NCI-H524 treated with DMSO at 0.1 percent for 48 hours (cell line): ENCODE measurements around the gene HOMER2.

Experiments
- DNase-seq: peaks from one replicate; lab custom pipeline; 2025; lab: John Stamatoyannopoulos, UW

Gene HOMER2

DNA sequence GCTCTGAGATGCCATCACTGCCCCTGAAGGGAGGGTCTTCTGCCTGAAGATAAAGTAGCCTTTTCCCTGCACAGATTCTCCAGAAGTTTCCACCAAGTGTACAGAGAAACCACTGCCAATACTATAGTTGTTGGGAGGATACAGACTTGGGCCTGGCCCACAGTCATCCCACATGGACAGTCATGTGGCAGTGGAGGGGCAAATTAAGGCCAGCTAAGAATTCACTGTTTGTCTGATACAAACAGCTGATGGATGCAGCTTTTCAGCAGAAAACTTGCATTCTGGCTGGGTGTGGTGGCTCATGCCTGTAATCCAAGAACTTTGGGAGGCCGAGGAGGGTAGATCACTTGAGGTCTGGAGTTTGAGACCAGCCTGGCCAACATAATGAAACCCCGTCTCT is 22.1 kb downstream of the HOMER2 start:
- DNase-seq: no peak

- no peak for DNase-seq
Measured at GRCh38 chr15:82928711-82929110, 23.8 kb downstream of the HOMER2 start.

DNA sequence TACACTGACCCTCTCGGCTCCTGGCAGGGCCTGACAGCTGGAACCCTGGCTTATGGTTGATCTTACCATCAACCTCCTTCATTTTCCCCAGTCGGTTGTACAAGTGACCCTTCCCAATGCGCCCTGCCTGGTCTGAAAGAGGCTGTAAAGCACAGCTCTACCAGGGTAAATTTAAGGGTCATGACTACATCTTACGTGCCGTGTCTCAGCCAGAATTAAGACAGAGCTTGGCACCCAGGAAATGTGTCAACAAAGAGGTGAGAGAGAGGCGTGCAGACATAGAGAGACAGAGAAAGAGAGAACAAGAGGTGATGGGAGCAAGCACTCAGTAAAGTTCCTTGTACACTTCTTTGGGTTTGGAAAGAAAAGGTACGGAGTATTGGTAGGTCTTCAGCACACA is 28.8 kb downstream of the HOMER2 start:
- no peak for DNase-seq

DNA sequence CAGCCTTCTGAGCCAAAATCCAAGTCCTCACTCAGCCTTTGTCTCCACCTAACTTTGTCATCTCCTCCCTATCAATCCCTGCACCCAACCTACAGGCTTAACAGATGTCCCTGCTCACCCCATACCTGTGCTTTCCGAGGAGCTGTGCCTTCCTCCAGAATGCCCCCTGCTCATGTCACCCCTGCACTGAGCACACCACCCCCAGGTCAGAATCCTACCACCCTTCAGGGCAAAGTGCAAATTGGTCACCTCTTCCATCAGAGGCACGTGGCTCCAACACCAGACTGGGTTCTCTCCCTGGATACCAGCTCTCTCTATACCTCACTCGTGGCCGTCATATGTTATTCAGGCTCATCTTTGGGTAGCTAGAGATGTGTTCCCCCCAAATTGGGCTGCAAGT is 29.8 kb downstream of the HOMER2 start:
- DNase-seq: no peak

DNA sequence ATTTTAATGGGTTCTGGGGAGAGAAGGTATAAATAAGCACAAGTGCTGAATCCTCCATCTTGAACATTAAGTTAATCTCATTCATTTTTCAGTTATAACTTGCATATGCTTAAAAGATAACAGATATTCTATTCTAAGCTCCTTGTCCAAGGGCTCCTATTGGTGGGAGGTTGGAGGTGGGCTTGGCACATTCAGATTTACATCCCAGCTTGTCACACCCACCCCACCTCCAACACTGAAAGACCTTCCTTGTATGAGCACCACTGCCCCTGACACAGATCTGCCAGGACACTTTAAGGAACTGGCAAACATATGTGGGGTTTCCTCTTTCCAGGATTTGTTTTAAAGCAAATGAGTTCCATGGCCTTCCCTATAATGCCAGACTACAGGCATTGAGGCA is 30.6 kb downstream of the HOMER2 start:
- DNase-seq: no peak

DNA sequence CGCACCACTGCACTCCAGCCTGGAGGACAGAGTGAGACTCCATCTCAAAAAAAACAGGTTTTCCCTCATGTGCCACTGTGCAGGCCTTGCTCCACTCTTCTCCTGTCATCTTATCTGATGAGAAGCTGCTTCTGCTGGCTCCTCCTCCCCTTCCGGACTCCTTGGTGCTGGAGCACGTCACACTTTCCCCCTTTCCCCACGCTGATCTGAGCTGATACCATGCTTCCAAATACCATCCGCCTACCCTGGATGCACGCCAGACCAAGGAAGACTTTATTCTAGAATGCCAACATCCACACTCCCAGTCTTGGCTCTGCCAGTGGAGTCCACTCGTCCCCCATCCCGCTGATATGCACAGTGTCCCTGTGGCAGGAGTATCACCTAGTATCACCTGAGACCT is 31.3 kb downstream of the HOMER2 start:
- DNase-seq: no peak

- DNase-seq: no peak
Measured at GRCh38 chr15:82919231-82919886, 33.2 kb downstream of the HOMER2 start.

DNA sequence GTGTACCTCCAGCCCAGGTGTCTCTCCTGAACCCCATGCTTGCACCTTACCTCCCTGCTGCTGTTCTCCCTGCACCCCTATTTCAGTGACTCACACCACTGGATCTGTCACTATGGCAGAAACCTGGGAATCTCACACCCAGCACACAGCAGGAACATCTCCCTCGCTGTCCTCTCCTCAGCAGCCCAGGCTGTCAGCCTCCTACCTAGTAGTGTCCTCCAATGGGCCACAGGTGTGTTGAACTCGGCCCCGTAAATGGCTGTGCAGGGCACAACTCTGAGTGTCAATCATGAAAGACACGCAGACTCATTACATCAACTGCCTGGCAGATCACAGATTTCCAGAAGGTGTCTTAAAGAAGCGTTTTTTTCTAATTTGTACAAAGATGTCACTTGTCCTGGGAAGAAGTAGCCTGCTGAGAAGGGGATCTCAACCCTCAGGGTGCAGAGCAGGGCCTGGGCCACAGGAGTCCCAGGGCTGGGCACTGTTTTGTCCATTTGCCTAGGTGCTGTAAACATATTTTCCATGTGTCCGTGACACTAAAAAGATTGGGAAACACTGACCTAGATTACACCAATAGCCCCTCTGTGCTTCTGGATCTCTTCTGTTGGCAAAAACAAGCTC is 33.8 kb downstream of the HOMER2 start:
- no peak for DNase-seq

GRCh38 chr15:82918162-82918561 is 34.4 kb downstream of the HOMER2 start:
- no peak for DNase-seq

DNA sequence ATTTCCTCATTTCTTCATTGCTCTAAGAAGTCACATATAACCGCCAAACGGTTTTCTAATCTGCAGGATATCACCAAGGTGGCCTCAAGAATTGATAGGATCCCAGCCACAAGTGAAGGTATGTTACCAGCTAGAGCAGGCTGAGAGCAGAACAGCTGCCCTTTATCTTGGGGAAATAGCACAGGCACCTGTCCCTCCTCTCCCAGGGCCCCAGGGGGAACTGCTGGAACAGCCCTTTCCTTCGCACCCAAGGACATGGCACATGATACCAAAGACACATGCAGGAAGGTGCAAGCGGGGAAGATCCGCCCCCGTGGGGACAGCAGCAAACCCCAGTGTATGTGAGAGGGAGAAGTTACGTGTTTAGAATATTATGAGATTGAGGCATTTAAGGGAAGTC is 35.3 kb downstream of the HOMER2 start:
- no peak for DNase-seq

DNA sequence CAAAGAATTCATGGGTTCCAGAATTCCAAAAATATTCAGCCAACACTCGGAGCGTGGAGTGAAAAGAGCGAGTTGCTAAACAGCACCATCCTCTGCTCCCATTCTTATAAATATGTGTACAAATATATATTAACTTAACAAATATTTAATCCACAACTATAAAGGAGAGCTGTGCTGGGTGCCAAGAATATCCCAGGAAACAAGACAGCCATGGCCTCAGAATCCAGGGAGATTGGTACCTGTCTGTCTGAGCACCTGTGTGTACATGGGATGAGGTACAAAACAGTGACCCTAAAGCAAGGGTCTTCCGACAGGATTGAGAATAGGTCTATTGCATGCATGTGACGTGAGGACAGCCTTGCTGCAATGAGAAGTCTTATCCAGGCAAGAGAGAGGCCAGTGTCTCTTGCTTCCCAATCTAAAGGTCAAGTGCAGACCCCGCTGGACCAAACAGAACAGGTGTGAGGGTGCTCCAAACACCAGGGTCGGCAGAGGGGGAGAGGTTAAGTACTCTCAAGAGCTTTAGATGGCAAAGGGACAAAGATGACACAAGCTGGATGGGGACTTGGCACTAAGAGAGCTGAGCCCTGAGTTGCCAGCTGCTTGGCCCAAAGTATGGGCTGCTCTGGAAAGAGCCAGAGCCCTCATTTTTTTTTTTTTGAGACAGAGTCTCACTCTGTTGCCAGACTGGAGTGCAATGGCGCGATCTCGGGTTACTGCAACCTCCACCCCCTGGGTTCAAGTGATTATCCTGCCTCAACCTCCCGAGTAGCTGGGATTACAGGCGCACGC is 36.2 kb downstream of the HOMER2 start:
- no peak for DNase-seq

GRCh38 chr15:82914396-82914795 is 38.1 kb downstream of the HOMER2 start:
- no peak for DNase-seq

DNA sequence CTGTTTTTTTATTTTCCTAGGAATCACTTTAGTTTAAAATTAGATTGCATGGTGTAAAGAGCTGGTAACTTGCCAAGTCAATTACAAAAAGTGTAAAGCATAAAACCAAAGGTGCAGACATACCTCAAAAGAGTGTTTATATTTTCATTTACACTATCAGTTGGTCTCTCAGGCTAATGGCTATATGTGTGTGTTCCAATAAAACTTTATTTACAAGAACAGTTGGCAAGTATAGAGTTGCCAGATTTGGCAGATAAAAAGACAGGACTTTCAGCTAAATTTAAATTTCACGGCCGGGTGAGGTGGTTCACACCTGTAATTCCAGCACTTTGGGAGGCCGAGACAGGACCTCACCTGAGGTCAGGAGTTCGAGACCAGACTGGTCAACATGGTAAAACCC is 41.1 kb downstream of the HOMER2 start:
- DNase-seq: no peak

GRCh38 chr15:82910721-82911120 is 41.8 kb downstream of the HOMER2 start:
- DNase-seq: no peak

- DNase-seq: no peak
Measured at GRCh38 chr15:82909080-82909815, 43.3 kb downstream of the HOMER2 start.

GRCh38 chr15:82907350-82907749 is 45.2 kb downstream of the HOMER2 start:
- no peak for DNase-seq

DNA sequence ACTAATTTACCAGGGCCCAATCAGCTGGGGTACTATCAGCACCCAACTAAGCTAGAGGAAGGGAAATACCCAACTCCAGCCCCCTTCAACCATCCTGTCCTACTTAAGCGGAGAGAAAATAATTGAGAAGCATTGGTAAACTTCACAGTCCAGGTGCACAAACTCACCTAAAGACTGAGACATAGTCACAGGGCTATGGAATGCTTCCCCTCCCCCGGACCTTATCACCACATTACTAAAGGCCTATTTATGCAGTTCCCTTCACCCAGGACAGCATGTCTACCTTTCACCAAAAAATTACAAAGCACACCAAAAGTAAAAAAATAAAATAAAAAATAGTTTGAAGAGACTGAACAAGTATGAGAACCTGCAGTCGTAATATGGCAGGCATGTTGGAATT is 47.9 kb downstream of the HOMER2 start:
- DNase-seq: no peak

GRCh38 chr15:82903511-82903910 is 49.0 kb downstream of the HOMER2 start:
- no peak for DNase-seq

DNA sequence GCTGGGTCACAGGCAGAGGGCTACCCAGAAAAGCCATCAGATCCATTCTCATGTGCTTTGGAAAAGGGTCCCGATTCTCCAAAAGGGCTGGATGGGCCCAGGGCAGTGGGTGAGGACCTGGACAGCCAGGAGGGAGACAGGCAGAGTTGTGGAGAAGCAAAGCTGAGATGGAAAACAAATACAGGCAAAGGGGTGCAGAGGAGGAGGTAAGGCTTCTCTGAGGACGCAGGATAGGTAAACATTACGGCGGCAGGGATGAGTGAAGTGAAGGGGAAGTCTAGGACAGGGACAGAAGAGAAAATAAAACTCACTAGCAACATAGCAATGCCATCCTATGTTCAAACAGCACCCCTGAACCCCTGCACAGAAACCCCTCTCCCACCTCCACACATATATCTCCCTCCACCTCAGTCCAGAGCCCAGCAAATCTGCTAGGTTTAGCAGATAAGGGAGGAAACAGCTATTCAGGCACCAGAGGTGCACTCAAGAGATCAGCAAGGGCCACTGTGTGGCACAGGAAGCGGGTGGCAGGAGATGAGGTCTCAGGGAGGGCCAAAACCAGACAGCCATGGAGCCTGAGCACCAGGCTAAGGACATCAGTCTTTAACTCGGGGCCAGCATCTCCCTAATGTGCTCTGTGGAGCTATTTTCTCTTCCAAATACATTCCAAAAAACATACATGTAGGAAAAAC is 51.3 kb downstream of the HOMER2 start:
- DNase-seq: no peak

DNA sequence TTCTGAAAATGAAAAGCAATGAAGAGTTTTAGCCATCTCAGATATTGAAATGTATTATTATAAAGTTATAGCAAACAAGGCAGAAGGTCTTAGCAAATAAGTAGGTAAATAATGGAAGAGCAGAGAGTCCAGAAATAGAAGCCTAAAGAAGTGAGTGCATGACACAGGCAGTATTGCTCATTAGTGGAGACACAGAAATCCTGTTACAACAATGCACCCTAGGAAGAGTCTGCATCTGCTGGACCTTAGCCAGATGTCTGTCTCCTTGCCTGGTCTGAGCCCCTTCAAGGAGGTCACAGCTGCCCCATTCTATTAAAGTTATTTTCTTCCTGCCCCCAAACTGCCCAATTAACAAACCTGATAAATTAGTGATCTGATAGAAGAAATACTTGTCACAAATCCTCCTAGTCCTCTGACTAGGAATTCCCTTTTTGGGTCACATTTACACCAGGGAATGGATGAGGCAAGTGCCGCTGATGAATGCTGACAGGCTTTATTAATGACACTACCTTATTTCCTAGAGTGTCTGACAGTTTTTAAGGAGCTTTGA is 51.9 kb downstream of the HOMER2 start:
- DNase-seq: peak; percentile 19

DNA sequence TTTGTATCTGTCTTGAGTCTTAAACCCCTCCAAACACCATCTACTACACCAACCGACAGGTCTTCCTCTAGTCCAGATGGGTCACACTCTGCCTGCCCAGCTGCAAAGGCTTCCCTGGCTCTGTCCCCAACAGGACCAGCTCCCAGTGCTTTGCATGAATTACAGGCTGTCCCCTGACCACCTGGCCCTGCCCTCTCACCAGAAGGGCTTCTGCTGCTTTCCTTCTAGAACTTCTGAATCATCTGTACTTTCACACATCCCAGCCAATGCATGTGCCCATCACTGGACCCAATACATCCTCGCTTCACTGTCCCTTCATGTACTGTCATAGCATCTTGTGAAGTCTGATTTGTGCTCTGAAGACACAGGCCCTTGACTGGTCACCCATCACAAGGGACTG is 53.6 kb downstream of the HOMER2 start:
- DNase-seq: no peak

GRCh38 chr15:82895983-82896382 is 56.5 kb downstream of the HOMER2 start:
- DNase-seq: no peak
